ENCODE measurements around the gene ZBTB3.

The ZBTB3 gene

GRCh38 chr11:62702246-62702645, 51.7 kb downstream of the ZBTB3 start:
- Histone ChIP-seq H3K36me3 (ENCODE audit: insufficient read depth, low read length) (no peaks in the 10 kb centered on the region; the same call in 1 of the 2 replicates), H3K9me3 (ENCODE audit: control insufficient read depth, insufficient read depth, low read length) (no peaks in the 10 kb centered on the region), H3K9ac (ENCODE audit: low read depth, low read length) (no peak overlapping the region), H3K4me1 (ENCODE audit: insufficient read depth, low read length) (no peaks in the 10 kb centered on the region)

Data from ES-I3 (cell line).